PC-3 (cell line): ENCODE results near the gene BEND7.

ENCODE experiments used
- CTCF ChIP-seq: fragments of 300-600 bp; sonication (generic); conservative IDR thresholded peaks from 2 replicates; pipeline ENCODE4 v1.5.1; 2017; ENCODE audit warnings: antibody characterized with exemption, low read depth, mild to moderate bottlenecking, low read length
- EZH2 ChIP-seq: fragments of 300-600 bp; sonication (generic); IDR thresholded peaks from one replicate; pipeline ENCODE4 v1.6.1; 2017; ENCODE audit warnings: antibody characterized with exemption, mild to moderate bottlenecking, low read length; ENCODE audit not compliant: unreplicated experiment
- EZH2phosphoT487 ChIP-seq: fragments of 300-600 bp; sonication (generic); IDR thresholded peaks from 2 replicates; pipeline ENCODE4 v1.6.1; 2018; ENCODE audit warnings: mild to moderate bottlenecking, antibody characterized with exemption, low read length, borderline replicate concordance

GRCh38 chr10:13396369-13396768, 132.4 kb downstream of the BEND7 start:
- TF ChIP-seq CTCF: no peak
- TF ChIP-seq EZH2: no peak
- no peak for TF ChIP-seq EZH2phosphoT487
